Measurements from ENCODE around the gene GALNT6.
A peak's percentile ranks its signal among the peaks of the same experiment; 100 is the strongest.

The GALNT6 gene

DNA sequence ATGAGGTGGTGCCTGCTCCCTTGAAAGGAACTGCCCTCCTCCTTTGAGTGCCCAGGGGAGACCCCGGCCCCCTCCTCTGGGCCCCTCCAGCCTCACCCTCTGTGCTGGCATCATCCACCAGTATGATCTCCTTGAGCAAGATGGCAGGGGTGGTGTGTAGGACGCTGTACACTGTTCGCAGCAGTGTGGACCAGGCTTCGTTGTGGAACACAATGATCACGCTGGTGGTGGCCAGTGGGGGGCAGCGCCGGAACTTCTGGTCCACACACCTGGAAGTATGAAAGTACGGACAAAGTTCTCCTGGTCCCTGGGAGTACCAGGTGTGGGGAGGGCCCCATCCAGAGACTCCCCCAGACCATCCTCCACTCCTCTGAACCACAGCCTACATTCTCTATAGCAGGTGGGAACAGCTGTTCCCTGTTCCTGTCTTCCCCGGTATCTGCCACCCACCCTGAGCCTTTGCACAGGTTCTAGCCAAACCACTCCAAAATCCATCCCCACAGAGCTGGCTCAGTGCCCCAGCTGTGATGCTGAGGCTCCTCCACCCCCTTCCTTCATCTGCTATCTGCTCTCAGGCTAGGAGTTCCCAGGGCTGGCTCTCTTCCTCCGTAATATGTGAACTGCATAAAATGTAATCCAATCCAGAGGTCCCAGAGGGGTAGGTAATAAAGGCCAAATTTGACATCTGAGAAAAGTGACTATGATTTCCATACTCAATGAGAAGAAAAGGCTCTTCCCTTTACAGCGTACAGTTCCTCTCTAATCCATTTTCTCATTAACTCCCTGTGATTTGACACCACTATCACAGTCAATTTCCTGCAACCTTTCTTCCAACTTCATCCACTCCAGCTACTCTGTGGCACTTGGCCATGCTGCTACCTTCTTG, 13.9 kb downstream of the GALNT6 start:
- Histone ChIP-seq H3K4me1 (ENCODE audit: control insufficient read depth in 2 of 2, insufficient read depth in 1 of 2, low read depth in 1 of 2, low read length in 2 of 2) (peaks cover 0 to 1% of the 10 kb centered on the region in 2 donors), H2BK120ac (ENCODE audit: low read depth, low read length) (no peak overlapping the region), H2BK12ac (ENCODE audit: low read length) (no peak overlapping the region), H2AK5ac (ENCODE audit: low read depth, low read length) (peak overlapping the region; percentile 22), H3K27me3 (ENCODE audit: control insufficient read depth in 3 of 3, insufficient read depth in 3 of 3, low read depth in 1 of 3, low read length in 3 of 3) (peaks cover 0 to 40% (median 26%) of the 10 kb centered on the region in 3 experiments), H3K14ac (ENCODE audit: low read length) (peak overlapping the region; percentile 60), H3K18ac (ENCODE audit: low read length) (peak overlapping the region; percentile 75), H3K4me2 (ENCODE audit: insufficient read depth, low read length, poor library complexity, severe bottlenecking) (no peak overlapping the region), H3K4me3 (ENCODE audit: low read length in 2 of 2) (no peak overlapping the region), H2AFZ (ENCODE audit: low read length) (no peak overlapping the region), H3K79me1 (ENCODE audit: low read depth, low read length) (no peaks in the 10 kb centered on the region), H2BK5ac (ENCODE audit: low read length) (no peak overlapping the region), H4K91ac (ENCODE audit: low read depth, low read length, poor library complexity) (no peak overlapping the region), H4K8ac (ENCODE audit: low read depth, low read length) (no peak overlapping the region), H3K9me3 (replicated peaks in 1 of 2; ENCODE audit: control insufficient read depth in 2 of 2, insufficient read depth in 1 of 2, low read depth in 1 of 2, low read length in 2 of 2) (peaks cover 0 to 3% of the 10 kb centered on the region in 2 donors), H3K23ac (ENCODE audit: low read depth, low read length, poor library complexity) (no peak overlapping the region), H3K9ac (ENCODE audit: low read depth, low read length, poor library complexity) (no peak overlapping the region), H3K27ac (replicated peaks; ENCODE audit: low read length) (no peak overlapping the region), H2BK15ac (ENCODE audit: low read length) (no peak overlapping the region), H3K36me3 (replicated peaks in 1 of 2; ENCODE audit: control insufficient read depth in 2 of 2, insufficient read depth in 2 of 2, low read length in 2 of 2) (no peaks in the 10 kb centered on the region), H3K4ac (ENCODE audit: low read length) (no peak overlapping the region)
- no peak for DNase-seq (ENCODE audit: low spot score)
- no CpG with 5 or more reads among the region's 11 CpGs for WGBS, 2 donors (ENCODE audit: extremely low coverage in 2 of 2, insufficient read length in 2 of 2, insufficient replicate concordance in 1 of 2)

GRCh38 chr12:51374856-51375255, 16.4 kb downstream of the GALNT6 start:
- Histone ChIP-seq H2BK15ac (ENCODE audit: low read length) (no peak overlapping the region), H2BK5ac (ENCODE audit: low read length) (no peak overlapping the region), H3K9ac (ENCODE audit: low read depth, low read length, poor library complexity) (no peak overlapping the region), H3K36me3 (replicated peaks in 1 of 2; ENCODE audit: control insufficient read depth in 2 of 2, insufficient read depth in 2 of 2, low read length in 2 of 2) (no peaks in the 10 kb centered on the region), H3K23ac (ENCODE audit: low read depth, low read length, poor library complexity) (no peak overlapping the region), H3K4ac (ENCODE audit: low read length) (no peak overlapping the region), H3K18ac (ENCODE audit: low read length) (no peak overlapping the region), H3K4me2 (ENCODE audit: insufficient read depth, low read length, poor library complexity, severe bottlenecking) (no peak overlapping the region), H4K8ac (ENCODE audit: low read depth, low read length) (no peak overlapping the region), H3K79me1 (ENCODE audit: low read depth, low read length) (no peaks in the 10 kb centered on the region), H3K4me1 (ENCODE audit: control insufficient read depth in 2 of 2, insufficient read depth in 1 of 2, low read depth in 1 of 2, low read length in 2 of 2) (peaks cover 3 to 5% of the 10 kb centered on the region in 2 donors), H3K27me3 (ENCODE audit: control insufficient read depth in 3 of 3, insufficient read depth in 3 of 3, low read depth in 1 of 3, low read length in 3 of 3) (peaks cover 0 to 34% (median 25%) of the 10 kb centered on the region in 3 experiments), H2BK120ac (ENCODE audit: low read depth, low read length) (no peak overlapping the region), H3K9me3 (replicated peaks in 1 of 2; ENCODE audit: control insufficient read depth in 2 of 2, insufficient read depth in 1 of 2, low read depth in 1 of 2, low read length in 2 of 2) (peaks cover 0 to 4% of the 10 kb centered on the region in 2 donors), H2AK5ac (ENCODE audit: low read depth, low read length) (no peak overlapping the region), H2AFZ (ENCODE audit: low read length) (no peak overlapping the region), H3K4me3 (ENCODE audit: low read length in 2 of 2) (no peak overlapping the region), H4K91ac (ENCODE audit: low read depth, low read length, poor library complexity) (no peak overlapping the region), H3K27ac (replicated peaks; ENCODE audit: low read length) (no peak overlapping the region), H2BK12ac (ENCODE audit: low read length) (no peak overlapping the region), H3K14ac (ENCODE audit: low read length) (no peak overlapping the region)
- WGBS, 2 donors (ENCODE audit: extremely low coverage in 2 of 2, insufficient read length in 2 of 2, insufficient replicate concordance in 1 of 2): no CpG with 5 or more reads among the region's 5 CpGs
- no peak for DNase-seq (ENCODE audit: low spot score)

GRCh38 chr12:51374361-51374760, 16.8 kb downstream of the GALNT6 start:
- Histone ChIP-seq H2AFZ (ENCODE audit: low read length) (peak overlapping the region; percentile 12), H3K27ac (replicated peaks; ENCODE audit: low read length) (no peak overlapping the region)

DNA sequence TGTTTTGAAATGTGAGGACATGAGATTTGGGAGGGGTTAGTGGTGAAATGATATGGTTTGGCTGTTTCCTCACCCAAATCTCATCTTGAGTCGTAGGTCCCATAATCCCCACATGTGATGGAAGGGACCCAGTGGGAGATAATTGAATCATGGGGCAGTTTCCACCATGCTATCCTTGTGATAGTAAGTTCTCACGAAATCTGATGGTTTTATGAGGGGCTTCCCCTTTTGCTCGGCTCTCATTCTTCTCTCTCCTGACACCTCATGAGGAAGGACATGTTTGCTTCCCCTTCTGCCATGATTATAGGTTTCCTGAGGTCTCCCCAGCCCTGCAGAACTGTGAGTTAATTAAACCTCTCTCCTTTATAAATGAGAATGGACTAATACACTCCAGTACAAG, 18.0 kb downstream of the GALNT6 start:
- no peak overlapping the region for H2BK5ac ChIP-seq (ENCODE audit: low read length)
- no peak overlapping the region for H2BK15ac ChIP-seq (ENCODE audit: low read length)
- peaks cover 0 to 4% of the 10 kb centered on the region in 2 donors for H3K9me3 ChIP-seq (replicated peaks in 1 of 2; ENCODE audit: control insufficient read depth in 2 of 2, insufficient read depth in 1 of 2, low read depth in 1 of 2, low read length in 2 of 2)
- DNase-seq (ENCODE audit: low spot score): no peak
- no peak overlapping the region for H2AK5ac ChIP-seq (ENCODE audit: low read depth, low read length)
- H2BK12ac ChIP-seq (ENCODE audit: low read length): no peak overlapping the region
- no peaks in the 10 kb centered on the region for H3K36me3 ChIP-seq (replicated peaks in 1 of 2; ENCODE audit: control insufficient read depth in 2 of 2, insufficient read depth in 2 of 2, low read length in 2 of 2)
- H3K4me3 ChIP-seq (ENCODE audit: low read length in 2 of 2): no peak overlapping the region
- peaks cover 4 to 5% of the 10 kb centered on the region in 2 donors for H3K4me1 ChIP-seq (ENCODE audit: control insufficient read depth in 2 of 2, insufficient read depth in 1 of 2, low read depth in 1 of 2, low read length in 2 of 2)
- no peak overlapping the region for H3K18ac ChIP-seq (ENCODE audit: low read length)
- H3K27me3 ChIP-seq (ENCODE audit: control insufficient read depth in 3 of 3, insufficient read depth in 3 of 3, low read depth in 1 of 3, low read length in 3 of 3): peaks cover 0 to 33% (median 20%) of the 10 kb centered on the region in 3 experiments
- H3K27ac ChIP-seq (replicated peaks; ENCODE audit: low read length): no peak overlapping the region
- H2BK120ac ChIP-seq (ENCODE audit: low read depth, low read length): no peak overlapping the region
- no peak overlapping the region for H3K14ac ChIP-seq (ENCODE audit: low read length)
- no CpG with 5 or more reads among the region's 3 CpGs for WGBS, 2 donors (ENCODE audit: extremely low coverage in 2 of 2, insufficient read length in 2 of 2, insufficient replicate concordance in 1 of 2)
- no peak overlapping the region for H2AFZ ChIP-seq (ENCODE audit: low read length)
- H3K9ac ChIP-seq (ENCODE audit: low read depth, low read length, poor library complexity): no peak overlapping the region
- H4K8ac ChIP-seq (ENCODE audit: low read depth, low read length): no peak overlapping the region
- no peak overlapping the region for H4K91ac ChIP-seq (ENCODE audit: low read depth, low read length, poor library complexity)
- H3K4ac ChIP-seq (ENCODE audit: low read length): no peak overlapping the region
- H3K4me2 ChIP-seq (ENCODE audit: insufficient read depth, low read length, poor library complexity, severe bottlenecking): no peak overlapping the region
- H3K23ac ChIP-seq (ENCODE audit: low read depth, low read length, poor library complexity): no peak overlapping the region
- no peaks in the 10 kb centered on the region for H3K79me1 ChIP-seq (ENCODE audit: low read depth, low read length)

More at GRCh38 chr12:51374361-51374760, 16.8 kb downstream of the GALNT6 start:
- Histone ChIP-seq H3K27me3 (ENCODE audit: control insufficient read depth in 3 of 3, insufficient read depth in 3 of 3, low read depth in 1 of 3, low read length in 3 of 3) (peaks cover 0 to 31% (median 28%) of the 10 kb centered on the region in 3 experiments), H3K9ac (ENCODE audit: low read depth, low read length, poor library complexity) (no peak overlapping the region), H2BK5ac (ENCODE audit: low read length) (no peak overlapping the region), H3K4me2 (ENCODE audit: insufficient read depth, low read length, poor library complexity, severe bottlenecking) (no peak overlapping the region), H2AK5ac (ENCODE audit: low read depth, low read length) (no peak overlapping the region), H3K14ac (ENCODE audit: low read length) (peak overlapping the region; percentile 25), H2BK120ac (ENCODE audit: low read depth, low read length) (no peak overlapping the region), H3K4me3 (ENCODE audit: low read length in 2 of 2) (no peak overlapping the region), H3K36me3 (replicated peaks in 1 of 2; ENCODE audit: control insufficient read depth in 2 of 2, insufficient read depth in 2 of 2, low read length in 2 of 2) (no peaks in the 10 kb centered on the region), H3K4me1 (ENCODE audit: control insufficient read depth in 2 of 2, insufficient read depth in 1 of 2, low read depth in 1 of 2, low read length in 2 of 2) (peaks cover 3 to 5% of the 10 kb centered on the region in 2 donors), H2BK15ac (ENCODE audit: low read length) (no peak overlapping the region), H4K91ac (ENCODE audit: low read depth, low read length, poor library complexity) (no peak overlapping the region), H3K4ac (ENCODE audit: low read length) (no peak overlapping the region), H3K79me1 (ENCODE audit: low read depth, low read length) (no peaks in the 10 kb centered on the region), H4K8ac (ENCODE audit: low read depth, low read length) (no peak overlapping the region), H2BK12ac (ENCODE audit: low read length) (no peak overlapping the region), H3K9me3 (replicated peaks in 1 of 2; ENCODE audit: control insufficient read depth in 2 of 2, insufficient read depth in 1 of 2, low read depth in 1 of 2, low read length in 2 of 2) (peaks cover 0 to 4% of the 10 kb centered on the region in 2 donors), H3K23ac (ENCODE audit: low read depth, low read length, poor library complexity) (no peak overlapping the region), H3K18ac (ENCODE audit: low read length) (no peak overlapping the region)
- DNase-seq (ENCODE audit: low spot score): no peak
- WGBS, 2 donors (ENCODE audit: extremely low coverage in 2 of 2, insufficient read length in 2 of 2, insufficient replicate concordance in 1 of 2): no CpG with 5 or more reads among the region's 2 CpGs
